ENCODE results near the gene CERS4. TPM values are rescaled to one million over a fixed set of nuclear protein-coding genes. Genes with fewer than 3 reads are reported as not detected.

CERS4 gene
- total RNA-seq, 1 experiment from 2014 or later: 11.6 TPM

GRCh38 chr19:8259142-8259921 is 50.2 kb downstream of the CERS4 start:
- no peak overlapping the region for H3K4me3 ChIP-seq (ENCODE audit: low read depth in 2 of 2, low read length in 2 of 2)
- no TSS peak for BruUV-seq (replicated peaks)
- DNase-seq (ENCODE audit: low read depth, low spot score): no peak
- TF ChIP-seq CTCF (IDR thresholded peaks at IDR 0.05) (no peak), SIN3A (IDR thresholded peaks at IDR 0.05; ENCODE audit: borderline replicate concordance, insufficient read depth, low read depth, low read length) (no peak)
- intact Hi-C loops (cut with micrococcal nuclease; ENCODE audit: unreplicated experiment): no loop called here
- H3K27ac ChIP-seq (ENCODE audit: low read length): no peak overlapping the region
- no peaks in the 10 kb centered on the region for H3K4me1 ChIP-seq (ENCODE audit: control insufficient read depth, insufficient read depth, low read length)
- in situ Hi-C loops (cut with HindIII; ENCODE audit: low pct_unique_long_range_greater_than_20kb, low sequenced_read_pairs): no loop called here
- H3K27me3 ChIP-seq (ENCODE audit: control insufficient read depth, insufficient read depth, low read length): no peaks in the 10 kb centered on the region
- ChIA-PET POLR2A (no interaction called here), CTCF (no interaction called here)
- no peaks in the 10 kb centered on the region for H3K9me3 ChIP-seq (ENCODE audit: control insufficient read depth, insufficient read depth, low read depth, low read length)
- no peak for ATAC-seq
- H3K36me3 ChIP-seq (ENCODE audit: control insufficient read depth, insufficient read depth, low read length): no peaks in the 10 kb centered on the region

GRCh38 chr19:8259922-8260247 is 50.7 kb downstream of the CERS4 start:
- POLR2A ChIA-PET: interaction anchor here (0.6 kb wide), 1 partner anchor 124 kb away, joined by 6 read pairs; no protein-coding TSS in a partner anchor
- Histone ChIP-seq H3K27me3 (ENCODE audit: control insufficient read depth, insufficient read depth, low read length) (no peaks in the 10 kb centered on the region), H3K27ac (ENCODE audit: low read length) (no peak overlapping the region), H3K9me3 (ENCODE audit: control insufficient read depth, insufficient read depth, low read depth, low read length) (no peaks in the 10 kb centered on the region), H3K4me1 (ENCODE audit: control insufficient read depth, insufficient read depth, low read length) (no peaks in the 10 kb centered on the region), H3K36me3 (ENCODE audit: control insufficient read depth, insufficient read depth, low read length) (no peaks in the 10 kb centered on the region), H3K4me3 (ENCODE audit: low read depth in 2 of 2, low read length in 2 of 2) (no peak overlapping the region)
- ATAC-seq: no peak
- no peak for TF ChIP-seq CTCF (IDR thresholded peaks at IDR 0.05)
- no peak for TF ChIP-seq TCF7L2 (IDR thresholded peaks at IDR 0.05; ENCODE audit: low read depth, low read length)
- no peak for TF ChIP-seq REST (IDR thresholded peaks at IDR 0.05; ENCODE audit: insufficient read depth in 1 of 2, low read depth in 2 of 2, low read length in 1 of 2)
- TF ChIP-seq POLR2AphosphoS5 (IDR thresholded peaks at IDR 0.05; ENCODE audit: low read depth, low read length): no peak
- TF ChIP-seq SIN3A (IDR thresholded peaks at IDR 0.05; ENCODE audit: borderline replicate concordance, insufficient read depth, low read depth, low read length): no peak
- CTCF ChIA-PET: no interaction called here
- BruUV-seq (replicated peaks): no TSS peak
- intact Hi-C loops (cut with micrococcal nuclease; ENCODE audit: unreplicated experiment) (no loop called here), in situ Hi-C loops (cut with HindIII; ENCODE audit: low pct_unique_long_range_greater_than_20kb, low sequenced_read_pairs) (no loop called here)
- no peak for DNase-seq (ENCODE audit: low read depth, low spot score)
